Activated CD8-positive, alpha-beta memory T cell treated with anti-CD3 and anti-CD28 coated beads for 1 hour (primary cell): Measurements from ENCODE around the gene LCN10.
"Not testable (repeated sequence)": the region's sequence is repeated elsewhere in the genome, so short reads cannot be mapped to it uniquely, and the experiment has no call there.

Experiments
- DNase-seq, 2 donors: peaks; one replicate each; pipeline ENCODE4 v3.0.0-alpha.2; 2020; ENCODE audit warnings: low read depth in 1 of 2; ENCODE audit errors: extremely low read depth in 1 of 2

The LCN10 gene

DNA sequence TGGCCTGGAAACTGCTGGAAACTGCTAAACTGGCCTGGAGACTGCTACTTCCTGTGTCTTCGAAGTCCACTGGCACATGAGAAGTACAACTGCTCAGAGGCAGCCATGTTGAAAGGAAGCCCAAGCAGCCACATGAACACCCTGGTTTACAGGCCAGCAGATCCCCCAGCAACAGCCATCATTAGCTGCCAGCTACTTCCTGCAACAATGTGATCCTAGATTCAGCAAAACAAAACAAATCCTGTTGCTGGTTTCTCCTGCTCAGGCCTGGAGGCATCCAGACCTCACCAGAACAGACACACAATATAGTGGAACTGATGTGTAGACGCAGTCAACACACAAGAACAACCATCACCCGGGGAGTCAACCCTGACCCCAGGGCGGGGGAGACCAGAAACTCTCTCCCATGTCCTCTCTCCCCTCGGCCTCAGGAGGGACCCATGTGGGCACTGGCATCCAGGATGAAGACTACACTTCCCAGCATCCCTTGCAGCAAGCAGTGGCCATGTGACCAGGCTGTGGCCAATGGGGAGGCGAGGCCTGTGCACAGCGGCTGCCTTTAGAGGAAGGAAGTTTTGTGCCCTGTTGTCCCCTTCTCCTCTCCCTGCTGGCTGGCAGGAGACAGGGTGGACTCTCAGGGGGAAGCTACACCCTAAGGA lies 30.8 kb upstream of the LCN10 start:
- no peak for DNase-seq

GRCh38 chr9:136771907-136772415 lies 29.2 kb upstream of the LCN10 start:
- no peak for DNase-seq

GRCh38 chr9:136769710-136770191 lies 27.0 kb upstream of the LCN10 start:
- DNase-seq = no peak

GRCh38 chr9:136766410-136767120 lies 23.8 kb upstream of the LCN10 start:
- not testable (repeated sequence) for DNase-seq

DNA sequence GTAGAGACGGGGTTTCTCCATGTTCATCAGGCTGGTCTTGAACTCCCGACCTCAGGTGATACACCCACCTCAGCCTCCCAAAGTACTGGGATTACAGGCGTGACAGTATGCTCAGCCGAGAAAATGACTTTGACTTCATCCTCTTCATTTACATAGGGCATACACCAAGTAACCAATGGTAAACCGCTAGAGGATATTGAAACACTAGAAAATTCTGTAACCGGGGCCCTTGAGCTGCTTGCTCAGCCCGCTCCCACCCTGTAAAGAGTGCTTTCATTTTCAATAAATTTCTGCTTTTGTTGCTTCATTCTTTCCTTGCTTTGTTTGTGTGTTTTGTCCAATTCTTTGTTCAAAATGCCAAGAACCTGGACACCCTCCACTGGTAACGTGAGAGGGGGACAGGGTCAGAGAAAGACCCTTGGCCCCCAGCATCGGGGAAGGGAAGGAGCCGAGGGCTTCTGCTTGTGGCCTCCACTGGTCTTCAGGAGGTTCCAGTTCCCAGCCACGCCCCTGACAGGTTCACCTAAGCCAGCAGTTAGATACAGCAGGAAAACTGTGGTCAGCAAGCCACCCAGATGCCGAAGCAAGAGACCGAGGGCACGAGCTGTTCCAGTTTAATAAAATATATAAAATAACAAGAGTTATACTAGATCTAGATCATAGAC lies 23.1 kb upstream of the LCN10 start:
- DNase-seq = not testable (repeated sequence)

DNA sequence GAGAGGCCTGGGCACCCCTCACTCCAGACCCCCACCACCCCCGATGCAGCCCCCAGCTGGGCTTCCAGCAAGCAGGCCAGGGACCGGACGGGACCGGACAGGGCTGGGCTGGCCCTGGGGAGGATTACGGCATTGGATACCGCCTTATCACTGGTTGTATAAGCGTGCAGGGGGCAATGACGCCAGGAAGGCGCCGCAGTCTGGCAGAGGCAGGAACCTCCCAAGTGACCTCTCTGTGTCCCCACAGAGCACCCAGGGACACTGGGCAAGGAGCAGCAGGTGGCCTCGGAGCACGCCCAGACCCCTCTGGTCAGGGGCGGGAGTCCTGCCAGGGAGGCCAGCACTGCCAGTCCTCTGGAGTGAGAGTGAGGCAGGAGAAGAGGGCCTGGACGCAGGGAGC lies 22.3 kb upstream of the LCN10 start:
- DNase-seq = no peak

- no peak for DNase-seq
Observed at GRCh38 chr9:136764301-136764891, 21.7 kb upstream of the LCN10 start, which contains the start of gene LCN15. LCN15 (minus strand) TSS chr9:136764518; CDS start chr9:136764488, 30 bp downstream.

DNA sequence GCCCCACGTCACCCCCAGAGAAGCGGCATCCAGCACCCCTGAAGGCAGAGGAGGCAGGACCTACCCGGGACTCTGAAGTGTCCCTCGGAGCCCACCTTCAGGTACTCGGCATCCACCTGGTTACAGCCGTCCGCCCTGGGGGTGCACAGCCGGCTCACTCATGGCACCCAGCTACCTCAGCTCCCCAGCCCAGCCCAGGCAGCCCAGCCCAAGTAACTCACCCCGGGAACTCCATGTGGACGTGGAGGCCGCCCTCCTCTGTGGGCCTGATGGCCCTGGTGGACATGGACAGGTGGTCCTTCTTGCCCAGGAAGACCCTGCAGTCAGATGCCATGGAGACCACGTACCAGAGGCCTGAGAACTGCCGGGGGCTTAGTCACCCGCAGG lies 20.9 kb upstream of the LCN10 start:
- DNase-seq = no peak

GRCh38 chr9:136762915-136763648 lies 20.3 kb upstream of the LCN10 start:
- peak in 1 of 2 donors; percentile 27 for DNase-seq

GRCh38 chr9:136762221-136762691 lies 19.5 kb upstream of the LCN10 start:
- no peak for DNase-seq

DNA sequence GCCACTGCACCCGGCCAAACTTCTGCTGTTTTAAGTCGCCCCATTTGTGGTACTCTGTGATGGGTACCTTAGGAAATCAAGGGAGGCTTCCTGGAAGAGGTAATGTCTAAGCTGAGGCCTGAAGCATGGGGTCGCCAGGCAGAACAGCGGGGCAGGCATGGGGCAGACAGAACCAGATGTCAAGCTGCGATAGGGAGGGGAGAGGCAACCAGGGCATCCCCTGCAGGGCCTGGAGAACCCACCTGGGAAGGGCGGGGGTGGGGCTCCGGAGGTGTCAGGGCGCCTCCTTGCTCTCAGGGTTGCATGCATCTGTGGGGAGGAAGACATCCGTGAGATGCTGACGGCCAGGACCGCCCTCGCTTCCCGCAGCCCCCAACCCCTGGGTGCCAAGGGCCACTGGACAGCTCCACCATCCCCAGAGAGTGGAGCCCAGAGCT lies 18.8 kb upstream of the LCN10 start:
- no peak for DNase-seq

DNA sequence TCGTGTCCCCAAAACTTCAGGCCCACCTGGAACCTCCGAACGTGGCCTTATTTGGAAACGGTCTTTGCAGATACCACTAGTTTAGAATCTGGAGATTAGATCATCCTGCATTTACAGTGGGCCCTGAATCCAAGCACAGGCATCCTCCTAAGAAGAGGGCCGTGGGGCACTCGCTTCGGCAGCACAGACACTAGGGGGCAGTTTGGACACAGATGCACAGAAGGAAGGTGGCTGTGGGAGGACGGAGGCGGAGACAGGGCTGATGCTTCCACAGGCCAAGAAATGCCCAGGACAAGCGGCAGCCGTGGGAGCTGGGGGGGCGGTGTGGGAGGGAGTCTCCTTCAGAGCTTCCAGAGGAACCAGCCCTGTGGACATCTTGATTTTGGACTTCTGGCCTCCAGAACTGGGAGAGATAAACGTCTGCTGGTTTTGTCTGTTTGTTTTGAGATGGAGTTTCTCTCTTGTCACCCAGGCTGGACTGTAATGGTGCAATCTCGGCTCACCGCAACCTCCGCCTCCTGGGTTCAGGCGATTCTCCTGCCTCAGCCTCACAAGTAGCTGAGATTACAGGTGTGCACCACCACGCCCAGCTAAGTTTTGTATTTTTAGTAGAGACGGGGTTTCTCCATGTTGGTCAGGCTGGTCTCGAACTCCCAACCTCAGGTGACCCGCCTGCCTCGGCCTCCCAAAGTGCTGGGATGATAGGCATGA lies 18.2 kb upstream of the LCN10 start:
- not testable (repeated sequence) for DNase-seq

- no peak for DNase-seq
Observed at GRCh38 chr9:136760424-136760823, 17.7 kb upstream of the LCN10 start.

DNA sequence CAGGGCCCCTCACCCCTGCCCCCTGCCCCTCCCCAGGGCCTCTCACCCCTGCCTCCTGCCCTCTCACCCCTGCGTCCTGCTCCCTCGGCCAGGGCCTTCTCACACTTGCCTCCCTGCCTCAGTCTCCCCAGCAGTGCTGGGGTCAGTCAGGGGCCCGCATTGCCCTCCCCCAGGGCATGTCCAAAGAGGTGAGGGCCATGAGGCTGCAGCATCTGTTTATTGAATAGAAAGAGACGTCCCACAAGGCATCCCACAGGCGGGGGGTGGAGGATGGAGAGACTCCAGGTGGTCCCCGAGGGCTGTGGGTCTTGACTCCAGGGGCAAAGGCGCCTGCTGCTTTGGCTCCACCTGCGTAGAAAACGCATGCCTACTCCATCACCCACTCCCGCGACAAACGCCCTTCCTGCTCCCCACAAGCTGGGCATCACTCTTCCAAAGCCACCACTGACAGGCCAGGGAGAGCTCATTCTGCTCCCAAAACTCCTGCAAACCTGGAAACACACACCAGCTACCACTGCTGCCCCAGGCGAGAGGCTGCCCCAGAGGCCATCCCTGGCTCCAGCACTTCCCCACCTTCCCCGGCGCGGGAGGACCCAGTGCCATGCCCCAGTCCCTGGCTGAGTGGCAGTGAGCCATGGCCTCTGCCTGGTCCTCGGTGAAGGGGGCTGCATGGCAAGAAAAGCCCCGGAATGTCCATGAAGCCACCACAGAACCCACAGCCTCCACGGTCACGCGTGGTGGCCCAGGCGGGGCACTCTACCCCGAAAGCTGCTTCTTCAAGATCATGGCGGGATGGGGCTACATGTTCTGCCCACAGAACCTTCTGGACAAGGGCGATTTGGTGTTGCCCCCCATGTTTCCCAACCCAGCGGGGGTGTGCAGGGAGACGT lies 16.9 kb upstream of the LCN10 start:
- DNase-seq = no peak

DNA sequence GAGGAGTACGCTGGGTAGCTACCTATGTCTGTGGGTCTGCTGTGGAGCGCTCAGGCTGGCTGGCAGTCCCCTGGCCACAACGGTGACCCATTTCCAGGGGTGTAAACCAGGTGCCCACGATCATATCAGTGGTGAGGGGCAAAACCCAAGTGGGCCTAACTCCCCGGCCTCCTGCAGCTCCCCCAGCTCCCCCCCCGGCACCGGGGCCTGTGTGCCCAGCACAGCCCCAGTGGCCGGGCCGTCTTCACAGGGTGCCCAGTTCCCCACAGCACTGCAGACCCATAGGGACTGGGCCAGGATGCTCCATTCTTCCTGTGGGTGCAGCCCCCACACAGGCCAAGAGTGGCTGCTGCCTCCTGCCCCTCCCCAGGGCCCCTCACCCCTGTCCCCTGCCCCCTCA lies 16.3 kb upstream of the LCN10 start:
- no peak for DNase-seq

- DNase-seq = no peak
Observed at GRCh38 chr9:136757751-136758140, 15.0 kb upstream of the LCN10 start.

GRCh38 chr9:136757328-136757727 lies 14.6 kb upstream of the LCN10 start:
- no peak for DNase-seq

DNA sequence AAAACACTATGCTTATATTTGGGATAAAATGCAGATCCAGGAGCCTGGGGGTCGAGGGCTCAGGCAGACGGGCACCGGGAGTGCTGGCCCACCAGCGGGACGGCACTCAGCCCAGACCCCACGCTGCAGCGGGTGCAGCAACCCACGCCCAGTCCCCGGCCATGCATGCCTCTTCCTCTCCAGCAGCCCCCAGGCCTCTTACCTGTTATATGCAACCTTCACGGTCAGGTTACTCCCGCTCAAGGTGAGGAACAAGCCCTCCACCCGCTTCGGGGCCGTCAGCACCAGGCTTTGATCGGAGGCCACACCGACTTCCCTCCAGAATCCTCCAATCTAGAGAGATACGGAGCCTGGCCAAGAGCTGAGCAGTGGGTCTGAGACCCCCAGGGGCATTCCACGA lies 14.1 kb upstream of the LCN10 start:
- DNase-seq = no peak

DNA sequence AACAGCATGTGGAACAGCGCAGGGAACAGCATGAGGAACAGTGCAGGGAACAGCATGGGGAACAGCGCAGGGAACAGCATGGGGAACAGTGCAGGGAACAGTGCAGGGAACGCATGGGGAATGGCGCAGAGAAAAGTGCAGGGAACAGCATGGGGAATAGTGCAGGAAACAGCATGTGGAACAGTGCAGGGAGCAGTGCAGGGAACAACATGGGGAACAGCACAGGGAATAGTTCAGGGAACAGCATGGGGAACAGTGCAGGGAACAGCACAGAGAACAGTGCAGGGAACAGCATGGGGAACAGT lies 13.3 kb upstream of the LCN10 start:
- no peak for DNase-seq
